SU-DHL-6 (cell line): ENCODE data around the gene INO80C.

ENCODE experiments used
- CTCF ChIP-seq: fragments of 200-600 bp; sonication (generic); IDR thresholded peaks from one replicate; pipeline ENCODE4 v1.5.1; 2017; ENCODE audit warnings: antibody characterized with exemption, mild to moderate bottlenecking, low read length, moderate library complexity; ENCODE audit not compliant: insufficient read depth, poor library complexity, severe bottlenecking
- EZH2phosphoT487 ChIP-seq: fragments of 200-600 bp; sonication (generic), shearing (Covaris generic); conservative IDR thresholded peaks from 2 replicates; pipeline ENCODE4 v1.6.1; 2018; ENCODE audit warnings: mild to moderate bottlenecking, antibody characterized with exemption, low read length, moderate library complexity, mixed read lengths

GRCh38 chr18:35463050-35463449 is 34.7 kb downstream of the INO80C start:
- no peak for TF ChIP-seq CTCF
- no peak for TF ChIP-seq EZH2phosphoT487
